Mucosa of stomach (tissue), 1 donor: ENCODE data around the gene ROBO1.

ENCODE experiments used
- H3K27me3 ChIP-seq: one replicate; pipeline ENCODE4 v1.7.0; 2013; ENCODE audit warnings: mild to moderate bottlenecking, low read length; ENCODE audit not compliant: control insufficient read depth, insufficient read depth
- H3K36me3 ChIP-seq: one replicate; pipeline ENCODE4 v1.7.0; 2013; ENCODE audit warnings: low read length; ENCODE audit not compliant: control insufficient read depth, insufficient read depth
- H3K4me1 ChIP-seq: one replicate; pipeline ENCODE4 v1.7.0; 2013; ENCODE audit warnings: mild to moderate bottlenecking, low read length; ENCODE audit not compliant: control insufficient read depth, insufficient read depth
- H3K4me3 ChIP-seq: one replicate; pipeline ENCODE4 v1.7.0; 2013; ENCODE audit warnings: low read length
- H3K9ac ChIP-seq: one replicate; pipeline ENCODE4 v1.7.0; 2013; ENCODE audit warnings: mild to moderate bottlenecking, low read length, moderate library complexity
- H3K9me3 ChIP-seq: one replicate; pipeline ENCODE4 v1.7.0; 2013; ENCODE audit warnings: mild to moderate bottlenecking, low read length, moderate library complexity; ENCODE audit not compliant: control insufficient read depth
- donor health status: Pancreatic carcinoma.

The ROBO1 gene

GRCh38 chr3:79765911-79766310, 1.9 kb downstream of the ROBO1 start:
- Histone ChIP-seq H3K4me1 (no peaks in the 10 kb centered on the region), H3K9me3 (no peaks in the 10 kb centered on the region), H3K4me3 (no peak overlapping the region), H3K36me3 (no peaks in the 10 kb centered on the region), H3K27me3 (peaks cover 21% of the 10 kb centered on the region), H3K9ac (no peak overlapping the region)

- no peak overlapping the region for H3K4me3 ChIP-seq
- H3K4me1 ChIP-seq: no peaks in the 10 kb centered on the region
Observed at GRCh38 chr3:79761441-79761840, 6.4 kb downstream of the ROBO1 start.

GRCh38 chr3:79751703-79752102, 16.1 kb downstream of the ROBO1 start:
- no peaks in the 10 kb centered on the region for H3K27me3 ChIP-seq
- H3K9ac ChIP-seq: no peak overlapping the region
- H3K9me3 ChIP-seq: no peaks in the 10 kb centered on the region
- no peaks in the 10 kb centered on the region for H3K36me3 ChIP-seq
- no peaks in the 10 kb centered on the region for H3K4me1 ChIP-seq
- H3K4me3 ChIP-seq: no peak overlapping the region

More at GRCh38 chr3:79761441-79761840, 6.4 kb downstream of the ROBO1 start:
- Histone ChIP-seq H3K9me3 (no peaks in the 10 kb centered on the region), H3K27me3 (peaks cover 4% of the 10 kb centered on the region), H3K9ac (no peak overlapping the region), H3K36me3 (no peaks in the 10 kb centered on the region)

- no peaks in the 10 kb centered on the region for H3K9me3 ChIP-seq
- no peak overlapping the region for H3K9ac ChIP-seq
- no peak overlapping the region for H3K4me3 ChIP-seq
- H3K36me3 ChIP-seq: no peaks in the 10 kb centered on the region
- H3K4me1 ChIP-seq: no peaks in the 10 kb centered on the region
- H3K27me3 ChIP-seq: no peaks in the 10 kb centered on the region
Observed at GRCh38 chr3:79737530-79737929, 30.3 kb downstream of the ROBO1 start.

GRCh38 chr3:79729096-79729495, 38.7 kb downstream of the ROBO1 start:
- H3K36me3 ChIP-seq: no peaks in the 10 kb centered on the region
- no peak overlapping the region for H3K4me3 ChIP-seq
- H3K9me3 ChIP-seq: no peaks in the 10 kb centered on the region
- no peaks in the 10 kb centered on the region for H3K4me1 ChIP-seq
- no peaks in the 10 kb centered on the region for H3K27me3 ChIP-seq
- no peak overlapping the region for H3K9ac ChIP-seq

GRCh38 chr3:79726786-79727185, 41.0 kb downstream of the ROBO1 start:
- Histone ChIP-seq H3K27me3 (no peaks in the 10 kb centered on the region), H3K4me3 (no peak overlapping the region), H3K9ac (no peak overlapping the region), H3K4me1 (no peaks in the 10 kb centered on the region), H3K36me3 (no peaks in the 10 kb centered on the region), H3K9me3 (no peaks in the 10 kb centered on the region)

GRCh38 chr3:79724206-79724605, 43.6 kb downstream of the ROBO1 start:
- H3K4me3 ChIP-seq: no peak overlapping the region
- H3K9ac ChIP-seq: no peak overlapping the region
- H3K9me3 ChIP-seq: no peaks in the 10 kb centered on the region
- no peaks in the 10 kb centered on the region for H3K36me3 ChIP-seq
- H3K4me1 ChIP-seq: no peaks in the 10 kb centered on the region
- no peaks in the 10 kb centered on the region for H3K27me3 ChIP-seq

- H3K4me1 ChIP-seq: no peaks in the 10 kb centered on the region
- no peak overlapping the region for H3K4me3 ChIP-seq
- no peak overlapping the region for H3K9ac ChIP-seq
- no peaks in the 10 kb centered on the region for H3K36me3 ChIP-seq
- H3K9me3 ChIP-seq: no peaks in the 10 kb centered on the region
- no peaks in the 10 kb centered on the region for H3K27me3 ChIP-seq
Observed at GRCh38 chr3:79690072-79690471, 77.7 kb downstream of the ROBO1 start.

GRCh38 chr3:79685108-79685507, 82.7 kb downstream of the ROBO1 start:
- no peaks in the 10 kb centered on the region for H3K9me3 ChIP-seq
- H3K4me1 ChIP-seq: no peaks in the 10 kb centered on the region
- no peak overlapping the region for H3K9ac ChIP-seq
- no peak overlapping the region for H3K4me3 ChIP-seq
- no peaks in the 10 kb centered on the region for H3K36me3 ChIP-seq
- H3K27me3 ChIP-seq: no peaks in the 10 kb centered on the region

- H3K4me1 ChIP-seq: no peaks in the 10 kb centered on the region
- no peaks in the 10 kb centered on the region for H3K36me3 ChIP-seq
- no peaks in the 10 kb centered on the region for H3K9me3 ChIP-seq
- H3K4me3 ChIP-seq: no peak overlapping the region
- H3K9ac ChIP-seq: no peak overlapping the region
- no peaks in the 10 kb centered on the region for H3K27me3 ChIP-seq
Observed at GRCh38 chr3:79684041-79684440, 83.8 kb downstream of the ROBO1 start.

GRCh38 chr3:79672731-79673130, 95.1 kb downstream of the ROBO1 start:
- no peaks in the 10 kb centered on the region for H3K27me3 ChIP-seq

GRCh38 chr3:79672075-79672474, 95.7 kb downstream of the ROBO1 start:
- H3K9ac ChIP-seq: no peak overlapping the region
- H3K27me3 ChIP-seq: no peaks in the 10 kb centered on the region
- no peaks in the 10 kb centered on the region for H3K9me3 ChIP-seq
- H3K4me3 ChIP-seq: no peak overlapping the region
- H3K36me3 ChIP-seq: no peaks in the 10 kb centered on the region
- H3K4me1 ChIP-seq: no peaks in the 10 kb centered on the region

More at GRCh38 chr3:79672731-79673130, 95.1 kb downstream of the ROBO1 start:
- Histone ChIP-seq H3K36me3 (no peaks in the 10 kb centered on the region), H3K9ac (no peak overlapping the region), H3K4me1 (no peaks in the 10 kb centered on the region), H3K9me3 (no peaks in the 10 kb centered on the region), H3K4me3 (no peak overlapping the region)

- Histone ChIP-seq H3K36me3 (no peaks in the 10 kb centered on the region), H3K9me3 (no peaks in the 10 kb centered on the region), H3K9ac (no peak overlapping the region), H3K27me3 (no peaks in the 10 kb centered on the region), H3K4me1 (no peaks in the 10 kb centered on the region), H3K4me3 (no peak overlapping the region)
Observed at GRCh38 chr3:79670178-79670577, 97.6 kb downstream of the ROBO1 start.
